HepG2 (cell line): ENCODE results near the gene OPA3. TPM values are rescaled to one million over a fixed set of nuclear protein-coding genes. Genes with fewer than 3 reads are reported as not detected.

Source experiments
- ADNP ChIP-seq: sonication (generic); formaldehyde crosslinking; IDR thresholded peaks from 2 replicates; pipeline ENCODE4 v1.4.0; 2020; ENCODE audit warnings: missing genetic modification reagents
- DR1 ChIP-seq: sonication (generic); formaldehyde crosslinking; IDR thresholded peaks from 2 replicates; pipeline ENCODE4 v1.8.0; 2021; ENCODE audit warnings: mild to moderate bottlenecking, missing genetic modification reagents, inconsistent platforms
- DRAP1 ChIP-seq: IDR thresholded peaks from 2 replicates; pipeline ENCODE4 v1.6.1; 2016; ENCODE audit warnings: missing genetic modification reagents, missing compliant biosample characterization
- DZIP1 ChIP-seq: sonication (generic); formaldehyde crosslinking; IDR thresholded peaks from 2 replicates; pipeline ENCODE4 v1.5.0; 2020; ENCODE audit warnings: mild to moderate bottlenecking, missing genetic modification reagents
- ETS1 ChIP-seq: sonication (generic); formaldehyde crosslinking; IDR thresholded peaks from 2 replicates; pipeline ENCODE4 v1.4.0; 2020; ENCODE audit warnings: missing genetic modification reagents
- JUNB ChIP-seq: sonication (generic); formaldehyde crosslinking; IDR thresholded peaks from 2 replicates; pipeline ENCODE4 v1.8.0; 2022; ENCODE audit warnings: missing genetic modification reagents, mild to moderate bottlenecking, borderline replicate concordance
- KDM4B ChIP-seq: sonication (generic); formaldehyde crosslinking; IDR thresholded peaks from 2 replicates; pipeline ENCODE4 v1.4.0; 2020; ENCODE audit warnings: missing genetic modification reagents
- NCOA2 ChIP-seq: sonication (generic); formaldehyde crosslinking; IDR thresholded peaks from 2 replicates; pipeline ENCODE4 v1.8.0; 2022; ENCODE audit warnings: inconsistent platforms
- SIN3A ChIP-seq: IDR thresholded peaks from 2 replicates; pipeline ENCODE4 v1.6.1; 2011; ENCODE audit warnings: low read depth, mild to moderate bottlenecking, control low read depth, low read length, borderline replicate concordance
- SYNCRIP ChIP-seq: fragments of 200-400 bp; formaldehyde crosslinking; IDR thresholded peaks from 2 replicates; pipeline ENCODE4 v1.6.1; 2018; ENCODE audit warnings: mild to moderate bottlenecking, low read depth, low read length; ENCODE audit not compliant: insufficient read depth
- ZNF180 ChIP-seq: sonication (generic); formaldehyde crosslinking; IDR thresholded peaks from 2 replicates; pipeline ENCODE4 v1.4.0; 2020; ENCODE audit warnings: low read depth, missing genetic modification reagents, borderline replicate concordance
- ZNF230 ChIP-seq: sonication (generic); formaldehyde crosslinking; IDR thresholded peaks from 2 replicates; pipeline ENCODE4 v1.4.0; 2020; ENCODE audit warnings: mild to moderate bottlenecking, missing genetic modification reagents
- ZNF251 ChIP-seq: sonication (generic); formaldehyde crosslinking; IDR thresholded peaks from 2 replicates; pipeline ENCODE4 v1.9.0; 2021; ENCODE audit warnings: mild to moderate bottlenecking, missing genetic modification reagents
- ZNF746 ChIP-seq: sonication (generic); formaldehyde crosslinking; IDR thresholded peaks from 2 replicates; pipeline ENCODE4 v1.8.0; 2022; ENCODE audit warnings: mild to moderate bottlenecking, missing genetic modification reagents
- ZNF772 ChIP-seq: sonication (generic); formaldehyde crosslinking; IDR thresholded peaks from 2 replicates; pipeline ENCODE4 v1.5.0; 2020; ENCODE audit warnings: mild to moderate bottlenecking, missing genetic modification reagents
- polyA plus RNA-seq, 8 experiments: library from polyadenylated mRNA; depleted of rRNA in 3 of 8; stranded (reverse) in 7 of 8; unstranded in 1 of 8; fragments of >200 nt; fragmentation: Illumina TruSeq in 4 of 8; extraction: Trizol in 4 of 8; gene quantifications; 2 replicates each; pipeline versions ENCODE4 v1.2.1 to v1.2.3, GENCODE V29; 2011 to 2016; ENCODE audit warnings: low read depth in 4 of 8, missing spikeins in 1 of 8, mixed read lengths in 1 of 8; ENCODE audit not compliant: insufficient read depth in 1 of 8
- total RNA-seq, 5 experiments: library from RNA; depleted of rRNA; stranded (reverse); fragments of >200 nt; fragmentation: Illumina TruSeq; extraction: Trizol; gene quantifications; 2 replicates each; pipeline ENCODE4 v1.2.3, GENCODE V29; 2016; ENCODE audit warnings: low read depth in 1 of 5
- TF ChIP-seq, protein P1 (sequence below): sonication (generic); formaldehyde crosslinking; IDR thresholded peaks from 2 replicates; pipeline ENCODE4 v1.4.0; 2020; ENCODE audit warnings: mild to moderate bottlenecking, missing genetic modification reagents
- TF ChIP-seq, protein P2 (sequence below): fragments of 450-650 bp; IDR thresholded peaks from 2 replicates; pipeline ENCODE4 v1.6.1; 2017

OPA3 gene
- total and polyA plus RNA-seq, 2 of the 13 experiments (the other 11 are each of a cell fraction or from before 2014, with no cell fraction given) = 8.3 to 17.7 TPM

DNA sequence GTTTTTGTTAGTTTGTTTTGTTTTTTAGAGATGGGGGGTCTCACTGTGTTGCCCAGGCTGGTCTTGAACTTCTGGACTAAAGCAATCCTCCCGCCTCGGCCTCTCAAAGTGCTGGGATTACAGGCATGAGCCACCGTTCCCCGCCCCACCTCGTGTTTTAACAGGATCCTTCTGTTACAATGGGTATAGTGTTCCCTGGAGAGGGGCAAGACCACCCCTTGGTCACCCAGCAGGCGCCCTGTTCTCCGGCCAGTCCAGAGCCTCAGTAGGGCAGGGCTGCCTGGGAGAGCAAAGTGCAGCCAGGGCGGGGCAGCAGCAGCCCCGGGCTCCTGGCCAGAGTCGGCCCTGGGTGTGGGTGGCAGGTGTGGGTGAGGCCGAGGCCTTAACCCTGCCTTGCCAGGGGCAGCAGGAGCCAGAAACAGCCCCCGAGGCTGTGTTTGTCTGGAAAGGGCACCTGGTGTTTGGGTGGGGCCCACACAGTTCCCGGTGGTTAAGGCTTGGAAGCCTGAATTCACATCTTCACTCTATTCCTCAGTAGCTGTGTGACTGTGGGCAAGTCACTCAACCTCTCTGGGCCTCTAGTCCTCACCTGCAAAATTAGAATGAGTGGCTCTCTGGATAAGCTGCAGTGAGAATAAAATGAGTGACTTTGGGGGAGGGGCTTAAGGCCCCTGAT is 70.1 kb downstream of the OPA3 start (continued):
- TF ChIP-seq DZIP1 (CRISPR knock-in tag) (no peak), ZNF746 (CRISPR knock-in tag) (no peak; the same call in 1 of the 2 replicates), ZNF251 (CRISPR knock-in tag) (no peak), DR1 (CRISPR knock-in tag) (no peak), ZNF180 (CRISPR knock-in tag) (no peak), DRAP1 (CRISPR knock-in tag) (peak; percentile 20; the same call in 1 of the 2 replicates), ADNP (CRISPR knock-in tag) (peak; percentile 92; the same call in 1 of the 2 replicates), ZNF230 (CRISPR knock-in tag) (no peak), ZNF772 (CRISPR knock-in tag) (peak; percentile 64; the same call in 1 of the 2 replicates), NCOA2 (CRISPR knock-in tag) (peak; percentile 73), JUNB (CRISPR knock-in tag) (no peak), KDM4B (CRISPR knock-in tag) (no peak), ETS1 (CRISPR knock-in tag) (no peak), SYNCRIP (no peak), SIN3A (no peak)
- TF ChIP-seq, protein P1, sequence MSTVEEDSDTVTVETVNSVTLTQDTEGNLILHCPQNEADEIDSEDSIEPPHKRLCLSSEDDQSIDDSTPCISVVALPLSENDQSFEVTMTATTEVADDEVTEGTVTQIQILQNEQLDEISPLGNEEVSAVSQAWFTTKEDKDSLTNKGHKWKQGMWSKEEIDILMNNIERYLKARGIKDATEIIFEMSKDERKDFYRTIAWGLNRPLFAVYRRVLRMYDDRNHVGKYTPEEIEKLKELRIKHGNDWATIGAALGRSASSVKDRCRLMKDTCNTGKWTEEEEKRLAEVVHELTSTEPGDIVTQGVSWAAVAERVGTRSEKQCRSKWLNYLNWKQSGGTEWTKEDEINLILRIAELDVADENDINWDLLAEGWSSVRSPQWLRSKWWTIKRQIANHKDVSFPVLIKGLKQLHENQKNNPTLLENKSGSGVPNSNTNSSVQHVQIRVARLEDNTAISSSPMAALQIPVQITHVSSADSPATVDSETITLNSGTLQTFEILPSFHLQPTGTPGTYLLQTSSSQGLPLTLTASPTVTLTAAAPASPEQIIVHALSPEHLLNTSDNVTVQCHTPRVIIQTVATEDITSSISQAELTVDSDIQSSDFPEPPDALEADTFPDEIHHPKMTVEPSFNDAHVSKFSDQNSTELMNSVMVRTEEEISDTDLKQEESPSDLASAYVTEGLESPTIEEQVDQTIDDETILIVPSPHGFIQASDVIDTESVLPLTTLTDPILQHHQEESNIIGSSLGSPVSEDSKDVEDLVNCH (CRISPR knock-in tag) = no peak
- TF ChIP-seq, protein P2, sequence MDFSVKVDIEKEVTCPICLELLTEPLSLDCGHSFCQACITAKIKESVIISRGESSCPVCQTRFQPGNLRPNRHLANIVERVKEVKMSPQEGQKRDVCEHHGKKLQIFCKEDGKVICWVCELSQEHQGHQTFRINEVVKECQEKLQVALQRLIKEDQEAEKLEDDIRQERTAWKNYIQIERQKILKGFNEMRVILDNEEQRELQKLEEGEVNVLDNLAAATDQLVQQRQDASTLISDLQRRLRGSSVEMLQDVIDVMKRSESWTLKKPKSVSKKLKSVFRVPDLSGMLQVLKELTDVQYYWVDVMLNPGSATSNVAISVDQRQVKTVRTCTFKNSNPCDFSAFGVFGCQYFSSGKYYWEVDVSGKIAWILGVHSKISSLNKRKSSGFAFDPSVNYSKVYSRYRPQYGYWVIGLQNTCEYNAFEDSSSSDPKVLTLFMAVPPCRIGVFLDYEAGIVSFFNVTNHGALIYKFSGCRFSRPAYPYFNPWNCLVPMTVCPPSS = no peak
